ENCODE results near the gene SYNE2. TPM values are rescaled to one million over a fixed set of nuclear protein-coding genes. Genes with fewer than 3 reads are reported as not detected.
"Not testable (repeated sequence)": the region's sequence is repeated elsewhere in the genome, so short reads cannot be mapped to it uniquely, and the experiment has no call there.

The SYNE2 gene
- total RNA-seq, 2 donors from 2014 or later = 86.7 to 97.4 TPM

DNA sequence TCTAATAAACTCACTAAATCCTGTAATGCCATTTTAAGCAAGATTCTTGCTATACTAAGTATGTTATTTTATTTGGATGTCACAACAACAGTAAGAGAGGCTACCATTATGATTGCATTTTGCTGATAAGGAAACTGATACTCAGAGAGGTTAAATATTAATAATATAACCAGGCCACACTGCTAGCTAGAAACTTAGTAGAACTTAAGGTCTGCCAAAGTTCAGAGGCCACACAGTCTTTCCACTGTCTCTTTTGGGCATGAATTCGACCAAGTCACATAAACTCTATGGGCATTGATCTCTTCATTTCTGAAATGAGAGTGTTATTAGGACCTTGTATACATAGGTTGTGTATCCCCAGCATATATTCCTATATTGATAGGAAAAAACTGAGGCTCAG, 147.9 kb downstream of the SYNE2 start:
- Mint-ChIP-seq H3K27ac (no peak overlapping the region), H3K9me3 (no peaks in the 10 kb centered on the region), H3K27me3 (no peaks in the 10 kb centered on the region), H3K4me1 (ENCODE audit: low read depth in 2 of 2) (peaks cover 6 to 14% of the 10 kb centered on the region in 2 donors), H3K36me3 (peaks cover 45% of the 10 kb centered on the region), H3K4me3 (no peak overlapping the region)
- DNase-seq (ENCODE audit: low spot score) (no peak), ATAC-seq (no peak)

DNA sequence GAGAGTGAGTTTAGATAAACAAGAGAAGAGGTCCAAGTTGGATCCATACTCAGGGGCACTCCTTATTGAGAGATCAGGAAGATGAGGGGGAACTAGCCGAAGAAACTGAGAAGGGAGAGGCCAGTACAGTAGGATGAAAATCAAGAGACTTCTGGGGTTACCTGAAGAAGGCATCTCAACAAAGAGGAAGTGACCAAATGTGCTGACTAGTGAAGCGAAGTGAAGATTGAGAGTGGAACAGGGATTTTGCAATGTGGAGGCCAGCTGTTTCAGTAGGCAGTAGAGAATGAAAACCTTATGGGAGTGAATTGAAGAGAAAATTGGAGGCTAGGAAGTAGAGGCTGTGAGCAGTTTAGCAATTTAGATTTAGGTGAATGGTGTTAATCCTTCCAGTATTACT, 153.0 kb downstream of the SYNE2 start:
- Mint-ChIP-seq H3K27ac (peak overlapping the region in 1 of 2 donors; percentile 38), H3K36me3 (peaks cover 11% of the 10 kb centered on the region)

GRCh38 chr14:64008016-64008415, 155.2 kb downstream of the SYNE2 start:
- peaks cover 11% of the 10 kb centered on the region for H3K36me3 Mint-ChIP-seq
- no peak overlapping the region for H3K4me3 Mint-ChIP-seq
- no peaks in the 10 kb centered on the region for H3K27me3 Mint-ChIP-seq
- DNase-seq (ENCODE audit: low spot score) = no peak
- no peak overlapping the region for H3K27ac Mint-ChIP-seq
- H3K9me3 Mint-ChIP-seq = no peaks in the 10 kb centered on the region
- no peak for ATAC-seq
- peaks cover 6 to 13% of the 10 kb centered on the region in 2 donors for H3K4me1 Mint-ChIP-seq (ENCODE audit: low read depth in 2 of 2)

More for the DNA sequence above, 153.0 kb downstream of the SYNE2 start:
- Mint-ChIP-seq H3K27me3 (no peaks in the 10 kb centered on the region), H3K4me1 (ENCODE audit: low read depth in 2 of 2) (peaks cover 6 to 13% of the 10 kb centered on the region in 2 donors), H3K4me3 (no peak overlapping the region), H3K9me3 (no peaks in the 10 kb centered on the region)
- DNase-seq (ENCODE audit: low spot score) (no peak), ATAC-seq (no peak)

DNA sequence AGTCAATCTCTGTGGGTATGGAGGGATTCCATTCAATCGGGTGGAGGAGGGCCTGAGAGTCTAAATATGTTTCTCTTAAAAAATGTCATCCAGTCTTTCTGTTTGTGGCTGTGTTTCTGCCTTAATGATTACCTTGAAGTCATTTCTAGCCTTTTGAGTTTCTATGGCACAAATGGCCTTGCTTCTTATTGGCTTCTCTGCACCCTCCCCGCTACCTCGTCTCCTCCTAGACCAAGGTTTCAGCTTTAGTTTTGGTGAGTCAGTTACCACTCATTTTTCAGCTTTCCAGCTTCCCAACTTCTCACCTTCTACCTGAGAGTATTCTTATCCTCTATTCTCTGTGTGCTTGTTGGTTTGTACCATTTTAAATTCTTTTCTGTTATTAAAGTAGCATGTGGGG, 159.2 kb downstream of the SYNE2 start:
- H3K9me3 Mint-ChIP-seq = no peaks in the 10 kb centered on the region

GRCh38 chr14:64012720-64013119, 159.9 kb downstream of the SYNE2 start:
- Mint-ChIP-seq H3K9me3 (no peaks in the 10 kb centered on the region), H3K27ac (no peak overlapping the region), H3K4me3 (no peak overlapping the region), H3K27me3 (no peaks in the 10 kb centered on the region), H3K36me3 (peaks cover 11% of the 10 kb centered on the region), H3K4me1 (ENCODE audit: low read depth in 2 of 2) (no peaks in the 10 kb centered on the region)
- no peak for DNase-seq (ENCODE audit: low spot score)
- ATAC-seq = no peak

More for the DNA sequence above, 159.2 kb downstream of the SYNE2 start:
- Mint-ChIP-seq H3K4me3 (no peak overlapping the region), H3K36me3 (peaks cover 11% of the 10 kb centered on the region), H3K4me1 (ENCODE audit: low read depth in 2 of 2) (no peaks in the 10 kb centered on the region), H3K27me3 (no peaks in the 10 kb centered on the region), H3K27ac (peak overlapping the region; percentile 7 to 37)
- no peak for ATAC-seq
- no peak for DNase-seq (ENCODE audit: low spot score)

DNA sequence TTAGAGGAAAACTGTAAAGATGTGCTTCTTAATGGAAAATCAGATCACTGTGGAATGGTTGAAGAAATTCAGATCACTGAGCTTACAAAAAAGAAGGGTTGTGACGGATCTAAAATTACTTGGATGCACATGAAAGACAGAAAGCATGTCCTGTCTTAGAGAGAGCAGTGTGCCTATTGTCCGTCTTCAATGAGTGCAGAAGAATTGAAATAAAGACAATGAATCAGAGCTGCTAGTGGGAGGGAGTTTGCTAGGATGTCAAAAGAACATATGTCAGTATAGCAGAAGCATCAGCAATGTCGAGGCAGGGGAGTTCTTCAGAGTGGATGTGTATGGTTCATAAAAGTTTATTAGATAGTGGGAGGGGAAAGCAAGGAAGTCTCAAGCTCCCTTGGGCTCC, 172.7 kb downstream of the SYNE2 start:
- DNase-seq (ENCODE audit: low spot score) = no peak
- Mint-ChIP-seq H3K4me3 (no peak overlapping the region), H3K27ac (peak overlapping the region in 1 of 2 donors; percentile 5), H3K9me3 (no peaks in the 10 kb centered on the region), H3K4me1 (ENCODE audit: low read depth in 2 of 2) (peaks cover 0 to 4% of the 10 kb centered on the region in 2 donors), H3K36me3 (peaks cover 26% of the 10 kb centered on the region), H3K27me3 (no peaks in the 10 kb centered on the region)
- ATAC-seq = no peak

- H3K36me3 Mint-ChIP-seq = peaks cover 26% of the 10 kb centered on the region
- ATAC-seq (no peak), DNase-seq (ENCODE audit: low spot score) (no peak)
- no peak overlapping the region for H3K4me3 Mint-ChIP-seq
- H3K9me3 Mint-ChIP-seq = no peaks in the 10 kb centered on the region
- no peak overlapping the region for H3K27ac Mint-ChIP-seq
- no peaks in the 10 kb centered on the region for H3K27me3 Mint-ChIP-seq
- H3K4me1 Mint-ChIP-seq (ENCODE audit: low read depth in 2 of 2) = peaks cover 0 to 4% of the 10 kb centered on the region in 2 donors
These were observed 173.8 kb downstream of the SYNE2 start for GRCh38 chr14:64026600-64026999.

DNA sequence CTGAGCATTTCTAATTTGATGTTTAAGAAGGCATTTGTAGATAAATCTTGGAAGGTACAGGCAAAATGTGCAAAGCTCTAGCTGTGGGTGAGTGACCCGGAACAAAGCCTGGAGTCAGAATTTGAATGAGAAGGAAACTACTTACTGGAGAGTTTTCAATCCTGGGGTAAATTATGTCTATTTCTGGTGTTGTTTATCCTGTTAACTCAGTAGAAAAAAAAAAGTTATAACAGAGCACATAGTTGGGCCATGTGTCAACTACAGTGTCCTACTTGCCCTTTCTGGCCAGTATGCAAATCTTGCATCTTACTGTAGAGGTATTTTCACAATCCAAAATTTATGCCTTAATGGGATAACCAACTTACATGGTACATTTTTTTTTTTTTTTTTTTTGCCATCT, 182.3 kb downstream of the SYNE2 start:
- Mint-ChIP-seq H3K27ac (no peak overlapping the region), H3K9me3 (no peaks in the 10 kb centered on the region), H3K36me3 (peaks cover 5% of the 10 kb centered on the region), H3K27me3 (no peaks in the 10 kb centered on the region), H3K4me3 (no peak overlapping the region), H3K4me1 (ENCODE audit: low read depth in 2 of 2) (peaks cover 8 to 11% of the 10 kb centered on the region in 2 donors)
- ATAC-seq = no peak
- no peak for DNase-seq (ENCODE audit: low spot score)

- not testable (repeated sequence) for H3K27me3 Mint-ChIP-seq; DNase-seq (ENCODE audit: low spot score); ATAC-seq; H3K4me3 Mint-ChIP-seq; H3K9me3 Mint-ChIP-seq; H3K27ac Mint-ChIP-seq
- Mint-ChIP-seq H3K36me3 (peaks cover 11% of the 10 kb centered on the region), H3K4me1 (ENCODE audit: low read depth in 2 of 2) (peaks cover 11 to 13% of the 10 kb centered on the region in 2 donors)
These were observed 185.3 kb downstream of the SYNE2 start for GRCh38 chr14:64037869-64038745.

DNA sequence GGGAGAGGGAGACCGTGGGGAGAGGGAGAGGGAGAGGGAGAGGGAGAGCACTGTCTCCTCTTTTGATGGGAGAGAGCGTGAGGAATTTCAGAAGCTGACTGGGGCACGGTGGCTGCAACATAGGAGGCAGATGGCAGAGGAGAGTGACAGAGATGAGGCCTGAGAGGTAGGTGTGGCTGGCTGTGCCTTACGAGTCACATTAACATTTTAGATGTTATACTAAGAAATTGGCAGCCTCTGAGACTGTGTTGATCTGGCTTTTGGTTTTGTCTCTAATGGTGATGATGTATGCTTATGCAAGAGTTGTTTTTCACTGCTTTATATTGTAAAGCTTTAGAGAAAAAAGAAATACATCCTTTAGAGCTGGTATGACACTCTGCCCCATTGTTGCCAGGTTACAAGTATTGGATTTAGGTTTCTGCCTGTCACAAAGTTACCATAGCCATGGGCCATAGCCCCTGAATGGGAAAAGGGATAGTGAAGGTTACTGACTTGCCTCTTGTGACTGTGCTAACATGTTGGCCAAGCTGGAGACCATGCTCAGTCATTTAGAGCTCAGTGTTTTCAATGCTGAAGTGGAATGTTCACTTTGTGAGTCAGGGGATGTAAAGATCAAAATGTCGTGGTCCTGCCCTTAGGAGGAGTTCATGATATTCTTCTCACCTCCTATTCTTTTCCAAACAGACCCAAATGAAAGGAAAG, 186.2 kb downstream of the SYNE2 start:
- no peak overlapping the region for H3K4me3 Mint-ChIP-seq
- H3K27ac Mint-ChIP-seq = no peak overlapping the region
- no peaks in the 10 kb centered on the region for H3K9me3 Mint-ChIP-seq
- H3K27me3 Mint-ChIP-seq = no peaks in the 10 kb centered on the region
- ATAC-seq = no peak
- no peak for DNase-seq (ENCODE audit: low spot score)
- peaks cover 11 to 13% of the 10 kb centered on the region in 2 donors for H3K4me1 Mint-ChIP-seq (ENCODE audit: low read depth in 2 of 2)
- H3K36me3 Mint-ChIP-seq = peaks cover 12% of the 10 kb centered on the region

GRCh38 chr14:64040044-64040443, 187.2 kb downstream of the SYNE2 start:
- H3K4me3 Mint-ChIP-seq = no peak overlapping the region
- peaks cover 12% of the 10 kb centered on the region for H3K36me3 Mint-ChIP-seq
- peaks cover 11 to 13% of the 10 kb centered on the region in 2 donors for H3K4me1 Mint-ChIP-seq (ENCODE audit: low read depth in 2 of 2)
- no peaks in the 10 kb centered on the region for H3K27me3 Mint-ChIP-seq
- no peak for DNase-seq (ENCODE audit: low spot score)
- H3K9me3 Mint-ChIP-seq = no peaks in the 10 kb centered on the region
- no peak for ATAC-seq
- peak overlapping the region in 1 of 2 donors; percentile 30 for H3K27ac Mint-ChIP-seq

DNA sequence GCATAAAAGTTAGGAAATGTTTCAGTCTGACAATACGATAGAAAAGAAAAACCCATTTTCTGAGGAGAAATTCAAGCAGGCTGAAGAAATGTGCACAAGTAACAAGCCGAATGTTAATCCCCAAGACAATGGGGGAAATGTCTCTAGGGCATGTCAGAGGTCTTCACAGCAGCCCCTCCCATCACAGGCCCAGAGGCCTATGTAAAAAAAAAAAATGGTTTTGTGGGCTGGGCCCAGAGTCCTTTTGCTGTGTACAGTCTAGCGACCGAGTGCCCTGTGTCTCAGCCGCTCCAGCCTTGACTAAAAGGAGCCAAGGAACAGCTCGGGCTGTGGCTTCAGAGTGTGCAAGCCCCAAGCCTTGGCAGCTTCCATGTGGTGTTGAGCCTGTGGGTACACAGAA, 190.5 kb downstream of the SYNE2 start:
- H3K27me3 Mint-ChIP-seq; DNase-seq (ENCODE audit: low spot score); H3K4me3 Mint-ChIP-seq; H3K27ac Mint-ChIP-seq; H3K9me3 Mint-ChIP-seq; ATAC-seq: not testable (repeated sequence)
- Mint-ChIP-seq H3K4me1 (ENCODE audit: low read depth in 2 of 2) (peaks cover 11 to 17% of the 10 kb centered on the region in 2 donors), H3K36me3 (peaks cover 12% of the 10 kb centered on the region)

DNA sequence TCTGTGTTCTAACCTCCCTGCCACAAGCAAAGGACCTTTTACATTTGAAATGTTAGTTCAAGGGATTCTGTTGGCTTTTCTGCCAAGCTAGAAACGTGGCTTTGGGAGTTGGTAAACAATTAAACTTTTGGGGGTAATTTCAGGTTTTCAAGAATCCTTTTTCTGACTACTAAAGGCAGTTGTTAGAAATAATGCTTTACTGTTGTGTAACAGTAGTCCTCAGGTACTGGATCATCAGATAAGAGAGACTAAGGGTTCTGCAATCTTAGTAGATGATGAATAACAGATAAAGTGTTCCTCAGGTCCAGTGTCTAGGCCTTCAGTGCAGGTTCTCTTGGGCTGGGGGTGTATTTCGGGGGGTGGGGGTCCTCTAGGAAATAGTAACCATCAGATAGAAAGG, 192.3 kb downstream of the SYNE2 start:
- Mint-ChIP-seq H3K36me3 (peaks cover 12% of the 10 kb centered on the region), H3K9me3 (no peaks in the 10 kb centered on the region), H3K4me1 (ENCODE audit: low read depth in 2 of 2) (peaks cover 0 to 9% of the 10 kb centered on the region in 2 donors), H3K27ac (no peak overlapping the region), H3K27me3 (no peaks in the 10 kb centered on the region), H3K4me3 (no peak overlapping the region)
- ATAC-seq (no peak), DNase-seq (ENCODE audit: low spot score) (no peak)

Measured in natural killer cell treated with Interleukin-12 subunit alpha and Interleukin-12 subunit beta and Interleukin-15 and Interleukin-18, amount 100 ng/mL, for 72 hours (primary cell).